Stimulated activated CD4-positive, alpha-beta T cell treated with anti-CD3 and anti-CD28 coated beads, Interleukin-2, amount 100 ng/mL, for 4 hours (primary cell): ENCODE results near the gene CUEDC1.

Experiments
- DNase-seq: peaks from one replicate; pipeline ENCODE4 v3.0.0-alpha.2; 2020; ENCODE audit warnings: low read depth

Gene CUEDC1

DNA sequence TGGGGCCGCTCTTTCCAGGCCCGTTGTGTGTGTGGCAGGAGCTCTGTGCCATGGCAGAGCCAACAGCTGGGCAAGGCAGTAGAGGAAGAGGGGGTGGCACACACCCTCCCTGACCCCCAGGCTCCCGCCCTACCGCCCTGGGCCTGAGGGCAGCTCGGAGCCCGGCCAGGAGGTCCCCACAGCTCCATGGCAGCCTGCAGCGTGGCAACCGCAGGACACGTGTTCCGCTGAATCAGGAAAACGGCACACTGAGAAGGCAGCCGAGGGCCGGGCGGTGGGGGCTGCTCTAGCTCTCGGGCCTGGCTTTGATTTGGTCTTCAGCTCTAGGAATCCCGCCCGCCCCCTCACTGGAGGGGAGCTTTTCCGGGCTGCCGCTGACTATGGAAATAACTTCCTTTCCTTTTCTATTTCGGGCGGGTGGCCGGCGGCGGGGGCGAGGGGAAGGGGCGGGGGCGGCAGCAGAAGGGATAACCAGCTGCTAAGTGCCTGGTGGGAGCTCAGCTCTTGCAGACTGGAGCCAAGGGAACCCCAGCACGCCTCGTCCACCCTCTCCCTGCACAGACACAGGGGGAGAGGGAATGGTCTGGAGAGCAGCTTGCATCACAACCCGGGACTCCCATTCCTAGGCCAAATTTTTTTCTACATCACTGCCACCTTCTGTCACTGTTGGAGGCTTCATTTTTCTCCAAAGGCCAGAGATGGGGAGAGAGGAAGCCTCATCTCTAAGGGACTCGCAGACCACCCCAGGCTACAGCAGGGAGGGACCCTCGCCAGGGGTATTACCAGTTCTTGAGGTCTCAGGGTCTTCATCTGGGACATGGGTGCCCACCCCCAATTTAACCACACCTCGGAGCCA lies 80.5 kb downstream of the CUEDC1 start:
- DNase-seq = no peak

DNA sequence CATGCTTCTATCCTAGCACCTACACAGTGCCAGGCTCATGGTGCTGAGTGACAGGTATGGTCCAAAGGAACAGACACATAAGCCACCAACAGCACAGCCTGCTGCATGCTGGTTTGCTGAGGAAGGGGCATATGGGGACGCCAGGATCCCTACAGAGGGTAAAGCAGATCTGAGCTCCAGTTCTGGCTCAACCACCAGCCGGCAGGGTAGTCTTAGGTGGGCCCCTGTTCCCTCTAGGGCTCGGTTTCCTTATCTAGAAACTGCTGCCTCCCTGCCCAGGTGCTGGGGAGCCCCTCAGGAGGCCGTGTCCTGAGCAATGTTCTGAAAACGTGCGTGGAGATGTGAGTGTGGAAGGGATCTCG lies 81.2 kb downstream of the CUEDC1 start:
- DNase-seq = no peak

DNA sequence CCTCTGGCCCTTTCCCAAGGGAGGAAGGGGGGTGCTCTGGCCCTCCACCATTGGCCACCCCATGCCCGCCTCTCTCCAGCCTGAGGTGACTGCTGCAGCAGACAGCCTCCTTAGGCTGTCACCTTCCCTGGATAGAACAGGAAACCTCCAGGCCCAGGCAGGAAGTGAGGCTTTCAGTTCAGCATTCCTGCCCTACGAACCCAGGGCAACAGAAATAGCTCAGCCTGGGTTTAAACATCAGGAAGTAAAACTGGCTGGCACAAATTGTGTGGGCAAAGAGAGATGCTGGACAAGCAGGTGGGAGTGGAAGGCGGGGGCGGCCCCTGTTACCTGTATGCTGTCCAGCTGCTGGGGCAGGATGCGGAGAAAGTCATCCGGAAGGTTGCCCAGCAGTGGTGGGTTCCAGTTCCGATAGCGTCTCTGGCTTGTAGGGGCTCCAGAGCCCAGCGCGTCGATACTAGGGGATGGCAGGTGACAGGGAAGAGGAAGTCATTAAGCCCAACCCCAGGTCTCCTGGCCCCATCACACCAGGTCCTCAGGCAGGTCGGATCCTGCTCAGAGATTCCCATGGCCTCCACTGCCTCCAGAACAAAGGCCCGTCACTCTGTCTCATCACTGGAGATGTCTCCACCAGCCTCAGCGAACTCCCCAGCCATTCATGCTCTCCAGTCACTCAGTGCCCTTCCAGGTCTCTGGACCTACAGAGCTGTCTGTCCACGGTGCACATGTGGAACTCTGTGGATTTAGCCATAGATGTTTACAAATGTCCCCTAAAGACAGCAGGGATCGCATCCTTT lies 81.8 kb downstream of the CUEDC1 start:
- no peak for DNase-seq

DNA sequence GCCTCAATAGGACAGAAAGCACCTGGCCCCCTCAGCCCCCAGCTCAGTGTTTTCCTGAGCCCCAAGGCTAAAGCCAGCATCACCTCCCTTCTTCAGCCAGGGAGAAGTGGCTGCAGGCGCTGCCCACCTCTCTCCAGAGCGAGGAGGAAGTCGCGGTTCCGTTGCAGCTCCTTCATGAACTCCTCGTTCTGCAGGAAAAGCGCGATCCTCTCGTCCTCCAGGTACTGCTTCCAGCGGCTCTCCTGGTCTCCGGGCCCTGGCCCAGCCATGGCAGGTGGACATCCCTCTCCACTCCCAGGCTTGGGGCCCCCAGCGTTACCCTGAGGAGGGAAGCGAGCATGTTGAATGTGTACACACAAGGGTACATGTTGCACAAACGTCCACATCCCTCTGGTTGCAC lies 82.7 kb downstream of the CUEDC1 start:
- DNase-seq = no peak

DNA sequence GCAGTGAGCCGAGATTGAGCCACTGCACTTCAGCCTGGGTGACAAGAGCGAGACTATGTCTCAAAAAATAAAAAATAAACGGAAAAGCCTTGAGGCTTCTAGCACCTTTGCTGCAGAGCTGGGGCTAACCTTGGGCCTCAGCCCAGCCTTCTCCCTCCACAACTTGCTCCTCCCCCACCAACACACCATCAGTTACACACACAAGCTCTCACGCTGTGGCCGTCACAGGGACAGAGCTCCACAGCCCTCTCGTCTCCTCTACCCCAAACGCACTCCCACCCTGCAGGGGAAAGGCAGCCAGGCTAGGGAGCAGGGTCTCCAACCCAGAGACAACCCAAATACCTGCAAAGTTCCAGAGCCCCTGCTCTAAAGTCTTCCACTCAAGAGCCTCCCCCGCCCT lies 83.3 kb downstream of the CUEDC1 start:
- no peak for DNase-seq

DNA sequence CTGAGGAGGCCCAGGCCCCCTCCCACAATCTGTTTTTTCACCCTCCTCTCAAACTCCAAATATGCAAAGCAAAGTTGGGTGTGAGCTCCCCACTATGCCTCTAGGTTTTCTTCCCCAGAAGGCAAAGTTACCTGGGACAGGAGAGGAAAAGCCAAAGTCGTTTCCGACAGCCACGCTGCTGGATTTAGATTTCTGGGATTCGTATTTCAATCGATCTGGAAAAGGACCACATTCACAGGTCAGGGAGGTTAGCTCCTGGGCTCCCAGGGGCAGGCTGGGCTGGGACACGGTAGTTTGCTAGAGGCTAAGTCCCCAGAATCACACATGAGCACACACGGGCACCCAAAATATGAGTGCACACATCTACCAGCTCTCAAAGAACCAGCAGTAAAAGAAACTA lies 84.1 kb downstream of the CUEDC1 start:
- no peak for DNase-seq

DNA sequence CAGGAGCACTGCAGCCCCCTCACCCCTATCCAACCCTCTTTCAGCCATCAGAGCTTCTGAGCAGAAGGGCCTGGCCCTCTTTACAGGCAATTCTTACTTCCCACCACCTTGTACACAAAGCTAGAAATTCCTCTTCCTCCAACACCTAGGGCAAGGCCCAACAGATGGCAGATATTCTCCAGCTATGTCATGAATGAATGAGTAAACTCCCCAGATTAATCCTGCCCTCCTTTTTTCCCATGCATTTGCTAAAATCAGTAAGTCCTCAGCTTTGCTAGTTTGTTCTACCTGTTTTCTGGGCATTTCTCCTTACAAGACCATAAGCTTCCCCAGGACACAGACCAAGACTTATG lies 85.0 kb downstream of the CUEDC1 start:
- no peak for DNase-seq

DNA sequence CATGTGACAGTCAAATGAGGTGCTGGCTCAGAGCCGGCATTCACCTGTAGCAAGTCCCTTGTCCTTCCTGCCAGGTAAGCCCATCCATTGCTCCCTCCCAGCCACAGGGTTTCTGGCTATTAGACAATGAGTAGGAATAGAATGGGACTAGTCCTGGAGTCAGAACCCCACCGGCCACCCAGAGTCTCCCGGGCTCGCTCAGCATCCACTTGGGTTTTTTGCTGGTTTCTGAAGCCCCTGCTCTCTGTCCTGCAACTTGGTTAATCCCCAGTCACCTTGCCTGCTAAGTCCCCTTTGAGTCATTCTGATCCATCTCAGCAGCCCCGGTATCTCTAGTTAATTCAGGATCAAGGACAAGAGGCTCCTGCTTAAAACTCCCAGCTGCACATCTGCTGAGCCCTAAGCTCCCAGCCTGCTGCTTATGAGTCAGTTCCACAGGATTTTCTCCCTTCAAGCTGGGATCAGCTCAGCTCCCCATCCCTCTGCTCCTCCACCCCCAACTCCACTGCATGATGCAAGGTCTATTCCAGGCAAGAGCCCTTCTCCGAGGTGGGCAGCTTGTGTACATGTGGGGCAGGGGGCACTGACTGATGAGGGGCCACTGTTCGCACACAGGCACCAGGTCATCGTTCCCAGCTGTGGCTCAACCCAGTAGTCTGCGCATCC lies 85.5 kb downstream of the CUEDC1 start:
- no peak for DNase-seq

DNA sequence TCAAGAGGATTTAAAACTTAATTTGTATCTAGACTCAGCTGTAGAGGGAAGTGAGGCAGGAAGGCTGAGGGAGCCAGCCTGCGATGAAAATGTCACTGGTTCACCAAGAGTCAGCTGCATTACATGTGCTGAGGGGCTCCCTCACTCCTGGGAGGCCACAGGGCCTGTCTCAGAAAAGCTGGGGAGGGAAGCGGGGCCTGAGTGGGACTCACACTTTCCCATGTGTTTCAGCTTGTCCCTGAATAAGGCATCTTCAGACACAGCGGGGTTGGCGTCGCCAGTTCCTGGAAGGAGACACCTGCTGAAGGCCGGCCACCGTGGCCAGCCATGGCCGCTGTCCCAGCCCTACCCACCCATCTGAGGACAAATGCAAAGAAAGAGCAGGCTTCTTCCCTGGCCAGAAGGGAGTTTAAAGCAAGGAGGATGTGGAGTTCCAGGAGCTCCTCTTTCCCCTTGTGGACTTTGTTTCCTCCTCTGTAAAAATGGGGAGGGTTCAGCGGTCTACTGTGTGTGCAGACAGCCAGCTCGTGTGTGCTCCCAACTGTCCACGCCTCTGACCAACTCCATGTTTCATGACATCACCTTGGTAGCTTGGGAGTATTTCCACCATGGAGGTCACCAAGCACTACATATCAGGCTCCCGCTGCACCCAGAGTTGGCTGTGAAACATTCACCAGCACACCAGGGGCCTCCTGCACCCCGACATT lies 86.1 kb downstream of the CUEDC1 start:
- DNase-seq = no peak

DNA sequence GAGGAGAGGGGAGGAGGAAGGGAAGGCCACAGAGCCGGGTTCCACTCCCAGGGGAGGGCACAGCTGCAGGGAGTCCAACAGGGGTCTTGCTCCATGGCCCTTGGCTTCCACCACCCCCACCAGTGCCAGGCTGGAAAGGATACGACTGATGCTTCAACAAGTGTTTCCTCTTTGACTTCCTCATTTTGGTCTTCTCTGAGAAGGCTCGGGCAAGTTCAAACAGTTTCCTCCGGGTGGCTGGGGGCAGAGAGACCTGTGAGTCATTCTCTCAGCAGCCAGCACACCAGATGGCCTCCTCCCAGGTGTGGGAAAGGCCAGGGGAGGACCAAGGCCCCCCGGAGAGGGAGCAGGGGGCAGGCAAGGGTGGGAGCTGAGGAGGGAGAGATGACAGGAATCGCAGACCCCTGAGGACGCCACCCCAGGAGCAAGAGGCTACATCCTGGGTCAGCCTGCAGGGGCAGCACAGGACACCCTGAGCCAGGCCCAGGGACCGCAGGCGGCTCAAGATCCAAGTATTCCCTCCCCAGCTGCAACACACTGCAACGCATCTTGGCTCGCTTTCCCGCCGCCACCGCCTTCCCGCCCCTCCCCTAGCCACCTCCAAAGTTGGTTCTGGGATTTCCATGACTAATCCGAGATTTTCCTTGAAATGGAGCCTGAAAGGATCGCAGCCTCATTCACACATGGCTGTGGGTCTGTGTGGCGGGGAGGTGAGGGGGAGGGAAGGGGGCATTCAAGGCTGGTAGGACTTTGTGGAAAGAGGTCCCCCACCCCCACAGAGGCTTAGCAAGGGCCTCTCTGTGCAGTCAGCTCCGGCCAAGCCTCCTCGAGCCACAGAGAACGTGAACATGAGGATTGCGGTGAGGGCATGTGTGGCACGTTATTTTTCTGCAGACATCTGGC lies 87.0 kb downstream of the CUEDC1 start:
- no peak for DNase-seq

DNA sequence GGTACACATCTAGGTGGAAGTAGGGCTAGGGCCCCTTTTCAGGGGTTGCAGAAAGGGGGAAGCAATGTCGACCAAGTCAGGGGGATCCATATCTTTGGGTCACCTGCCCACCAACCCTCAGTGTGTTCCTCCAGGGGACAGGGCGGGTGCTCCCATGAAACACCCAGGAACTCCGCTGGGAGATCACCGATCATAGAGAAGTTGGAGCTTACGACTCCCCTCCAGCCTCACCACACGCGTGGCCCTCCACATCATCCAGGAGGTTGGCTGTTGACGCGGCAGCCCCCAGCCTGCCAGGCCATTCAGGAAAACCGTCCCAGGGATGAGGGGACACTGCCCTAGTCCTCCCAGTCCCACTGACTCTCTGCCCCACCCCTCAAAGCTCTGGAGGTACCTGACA lies 88.1 kb downstream of the CUEDC1 start:
- DNase-seq = no peak

DNA sequence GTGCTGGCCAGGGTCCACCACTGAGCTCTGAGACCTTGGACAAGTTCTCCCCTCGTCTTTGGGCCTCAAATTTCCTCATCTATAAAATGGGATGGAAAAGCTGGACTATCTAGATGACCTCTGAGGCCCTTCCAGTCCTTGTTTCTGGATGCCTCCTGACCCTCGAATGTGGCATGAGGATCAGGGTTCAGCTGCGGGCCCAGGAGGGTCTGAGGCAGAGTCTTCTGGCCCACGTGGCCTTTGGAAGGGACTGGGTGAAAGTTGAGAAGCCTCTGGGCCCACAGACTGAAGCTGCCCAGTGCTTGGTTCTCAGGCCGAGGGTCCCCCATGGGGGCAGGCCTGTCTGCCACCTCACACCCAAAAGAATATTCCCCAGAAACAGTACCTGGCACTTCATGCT lies 88.5 kb downstream of the CUEDC1 start:
- DNase-seq = no peak

DNA sequence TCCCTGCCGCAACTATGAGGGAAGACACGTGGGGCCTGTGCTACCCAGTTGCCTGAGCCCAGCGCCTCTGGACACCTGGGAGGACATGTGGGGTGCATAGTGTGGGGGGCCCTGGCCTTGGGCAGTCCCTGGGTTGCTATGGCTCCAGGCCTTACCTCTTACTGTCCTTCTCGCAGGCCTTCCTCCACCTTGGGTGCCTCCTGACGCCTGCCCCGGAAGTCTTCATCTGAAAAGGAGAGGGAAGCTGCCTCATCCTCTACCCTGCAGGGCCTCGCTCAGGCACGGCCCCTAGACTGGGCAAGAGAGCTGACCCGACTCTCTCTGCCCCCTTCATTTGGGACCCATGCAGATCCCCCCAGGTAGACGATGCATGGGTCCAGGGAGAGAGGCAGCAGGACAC lies 88.9 kb downstream of the CUEDC1 start:
- DNase-seq = no peak

DNA sequence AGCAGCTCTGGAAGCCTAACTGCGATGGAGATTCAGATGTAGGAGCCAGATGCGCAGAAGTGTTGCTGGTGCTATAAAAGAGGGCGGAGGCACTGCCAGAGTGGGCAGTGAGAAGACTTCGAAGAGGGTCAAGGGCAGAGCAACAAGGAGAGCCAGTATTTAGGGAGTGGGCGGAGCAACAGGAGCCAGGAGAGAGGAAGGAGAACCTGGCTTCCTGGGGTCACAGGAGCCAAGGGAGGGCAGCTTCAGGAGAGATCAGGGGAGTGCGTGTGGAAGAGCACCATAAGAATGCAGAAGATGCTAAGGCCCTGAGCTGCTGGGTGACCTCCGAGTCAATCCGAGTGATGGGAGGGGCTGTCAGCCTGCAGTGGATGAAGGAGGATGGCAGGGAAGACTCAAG lies 90.9 kb downstream of the CUEDC1 start:
- DNase-seq = no peak

DNA sequence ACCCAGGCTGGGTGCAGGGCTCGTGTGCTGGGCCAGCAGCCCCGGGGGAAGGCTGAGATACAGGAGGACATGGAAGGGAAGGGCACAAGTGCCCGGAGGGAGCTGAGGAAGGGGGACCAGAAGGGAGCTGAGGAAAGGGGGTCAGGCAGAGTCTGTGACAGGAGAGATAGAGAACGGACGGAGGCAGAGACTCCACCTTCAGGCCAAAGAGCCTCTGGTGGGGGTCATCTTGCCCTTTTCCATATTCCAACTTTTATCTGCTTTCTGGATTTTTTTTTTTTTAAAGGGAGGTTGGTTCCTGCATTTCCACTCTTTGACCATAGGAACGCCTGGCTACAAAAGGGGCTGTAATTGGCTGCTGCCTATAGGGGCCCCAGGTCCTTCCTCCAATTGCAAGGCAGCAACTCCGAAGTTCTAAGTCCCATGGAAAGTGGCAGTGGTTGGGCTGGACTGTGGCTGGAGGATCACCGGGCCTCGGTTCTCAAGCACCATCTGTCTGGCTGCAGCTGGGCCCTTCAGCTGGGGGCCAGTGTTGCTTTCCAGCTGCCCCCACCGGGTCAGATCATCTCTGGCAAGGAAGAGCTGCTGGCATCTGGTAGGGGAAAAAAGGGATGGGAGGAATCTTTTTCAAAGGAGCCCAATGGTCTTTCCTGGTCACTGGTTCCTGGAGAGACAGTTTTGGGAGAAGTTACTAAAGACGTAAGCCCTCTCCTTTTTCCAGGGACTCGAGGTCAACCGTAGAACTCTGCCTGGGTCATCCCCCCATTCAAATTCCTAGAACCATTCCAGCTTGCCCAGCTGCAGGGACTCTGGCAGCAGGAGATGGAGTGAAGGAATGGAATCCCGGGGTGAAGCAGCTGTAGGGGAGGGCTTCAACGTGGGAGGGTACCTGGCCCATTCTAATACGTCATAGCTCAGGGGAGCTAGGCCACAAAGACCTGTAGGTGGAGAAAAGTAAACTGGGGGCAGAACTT lies 92.2 kb downstream of the CUEDC1 start:
- no peak for DNase-seq

DNA sequence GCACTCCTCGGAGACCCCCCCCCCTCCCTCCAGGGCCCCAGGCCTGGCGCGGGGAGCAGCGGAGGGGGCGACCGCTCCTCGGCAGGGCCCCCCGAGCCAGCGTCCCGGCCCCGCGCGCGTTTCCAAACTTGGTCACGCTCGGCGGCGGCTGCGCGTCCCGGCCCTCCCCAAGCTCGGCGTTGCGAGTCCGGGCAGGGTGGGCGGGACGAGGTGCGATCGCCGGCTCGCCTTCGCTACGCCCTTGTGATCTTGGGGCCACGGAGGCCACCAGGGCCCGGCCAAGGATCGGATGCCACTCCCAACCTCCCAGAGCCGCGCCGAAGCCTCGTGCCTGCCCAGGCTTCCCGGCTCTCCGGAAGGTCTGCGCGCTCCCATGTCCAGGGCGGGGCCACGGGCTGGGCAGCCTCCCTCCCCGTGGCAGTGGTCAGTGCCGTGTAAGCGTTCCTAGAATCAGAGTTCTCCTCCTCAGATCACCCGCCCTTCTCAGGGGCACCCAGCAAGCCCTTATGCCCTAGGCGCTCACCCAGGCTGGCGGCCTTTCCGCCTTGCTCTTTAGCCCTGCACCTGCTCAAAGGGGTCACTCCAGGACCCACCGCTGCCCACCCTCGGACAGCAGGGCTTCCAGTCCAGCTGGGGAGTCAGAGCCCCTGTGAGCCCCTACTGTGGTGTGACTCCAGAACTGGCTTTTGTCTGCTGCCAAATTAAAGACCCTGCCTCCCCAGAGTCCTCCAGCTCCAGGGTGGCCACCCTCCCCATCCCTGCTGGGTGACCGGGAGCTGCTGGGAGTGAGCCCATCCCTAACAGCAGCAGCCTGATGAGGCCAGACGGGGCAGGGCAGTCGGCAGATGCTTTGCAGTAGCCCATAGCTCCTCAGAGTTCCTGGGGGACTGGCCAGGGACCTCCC lies 93.2 kb downstream of the CUEDC1 start:
- no peak for DNase-seq

DNA sequence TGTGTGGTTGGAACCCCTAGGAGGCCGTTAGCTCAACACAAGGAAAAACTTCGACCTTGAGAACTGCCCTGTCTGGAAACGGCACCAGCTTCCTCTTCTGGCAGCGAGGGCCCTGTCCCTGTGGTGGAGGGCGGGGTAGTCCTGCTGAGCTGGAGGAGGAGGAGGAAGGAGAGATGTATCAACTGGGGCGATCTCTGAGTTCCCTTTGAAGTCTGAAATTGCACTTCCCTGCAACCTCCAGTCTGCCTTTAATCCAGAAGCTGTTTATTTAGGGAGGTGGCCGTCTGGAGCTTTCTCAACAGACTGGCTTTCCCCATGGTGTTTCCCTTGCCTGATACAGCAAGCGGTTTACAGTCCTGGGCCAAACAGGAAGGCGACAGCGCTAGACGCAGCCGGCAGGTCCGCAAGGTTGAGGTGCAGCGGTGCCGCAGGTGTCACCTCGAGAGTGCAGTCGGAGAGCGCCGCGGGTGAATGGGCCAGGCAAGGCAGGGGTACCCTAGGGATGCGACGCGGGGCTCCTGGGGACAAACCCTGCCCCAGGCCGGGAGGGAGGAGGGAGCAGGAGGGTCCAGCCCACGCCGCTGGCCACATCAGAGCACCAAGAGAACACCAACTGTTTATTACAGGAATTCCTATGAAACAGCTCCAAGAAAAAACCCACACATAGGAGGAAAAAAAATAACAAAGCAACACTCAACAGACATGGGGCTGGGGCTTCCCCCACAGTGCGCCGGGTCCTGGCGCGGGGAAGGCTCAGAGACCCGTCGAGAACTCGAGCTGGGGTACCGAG lies 94.0 kb downstream of the CUEDC1 start:
- no peak for DNase-seq

DNA sequence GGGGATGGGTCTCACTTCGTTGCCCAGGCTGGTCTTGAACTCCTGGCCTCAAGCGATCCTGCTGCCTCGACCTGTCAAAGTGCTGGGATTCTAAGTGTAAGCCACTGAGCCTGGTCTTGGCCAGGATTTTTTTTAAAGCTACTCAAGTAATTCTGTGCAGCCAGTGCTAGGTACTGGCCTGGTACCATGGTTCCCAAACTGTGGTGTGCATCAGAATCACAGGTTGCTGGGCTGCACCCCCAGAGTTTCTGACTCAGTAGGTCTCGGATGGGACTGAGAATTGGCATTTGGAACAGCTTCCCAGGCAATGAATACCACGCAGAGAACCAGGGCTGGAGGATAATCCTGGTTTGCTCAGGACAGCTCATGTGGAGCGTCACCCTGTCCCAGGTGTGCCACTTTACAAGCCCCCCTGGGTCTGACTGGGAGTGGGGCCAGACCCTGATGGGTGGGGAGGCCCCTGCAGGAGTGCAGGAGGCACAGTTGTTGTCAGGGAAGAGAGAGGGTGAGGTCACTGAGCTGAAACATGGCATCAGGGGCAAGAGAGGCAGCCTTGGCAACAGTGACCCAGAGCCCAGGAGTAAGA lies 94.7 kb downstream of the CUEDC1 start:
- no peak for DNase-seq
